GM18868 (cell line): ENCODE measurements around the gene SLC6A11.

Experiments
- ATAC-seq: cut with Tn5 transposase; IDR thresholded peaks from one replicate; pipeline ENCODE4 v1.9.1; 2021; ENCODE audit warnings: mild to moderate bottlenecking, moderate library complexity; ENCODE audit not compliant: unreplicated experiment

The SLC6A11 gene

DNA sequence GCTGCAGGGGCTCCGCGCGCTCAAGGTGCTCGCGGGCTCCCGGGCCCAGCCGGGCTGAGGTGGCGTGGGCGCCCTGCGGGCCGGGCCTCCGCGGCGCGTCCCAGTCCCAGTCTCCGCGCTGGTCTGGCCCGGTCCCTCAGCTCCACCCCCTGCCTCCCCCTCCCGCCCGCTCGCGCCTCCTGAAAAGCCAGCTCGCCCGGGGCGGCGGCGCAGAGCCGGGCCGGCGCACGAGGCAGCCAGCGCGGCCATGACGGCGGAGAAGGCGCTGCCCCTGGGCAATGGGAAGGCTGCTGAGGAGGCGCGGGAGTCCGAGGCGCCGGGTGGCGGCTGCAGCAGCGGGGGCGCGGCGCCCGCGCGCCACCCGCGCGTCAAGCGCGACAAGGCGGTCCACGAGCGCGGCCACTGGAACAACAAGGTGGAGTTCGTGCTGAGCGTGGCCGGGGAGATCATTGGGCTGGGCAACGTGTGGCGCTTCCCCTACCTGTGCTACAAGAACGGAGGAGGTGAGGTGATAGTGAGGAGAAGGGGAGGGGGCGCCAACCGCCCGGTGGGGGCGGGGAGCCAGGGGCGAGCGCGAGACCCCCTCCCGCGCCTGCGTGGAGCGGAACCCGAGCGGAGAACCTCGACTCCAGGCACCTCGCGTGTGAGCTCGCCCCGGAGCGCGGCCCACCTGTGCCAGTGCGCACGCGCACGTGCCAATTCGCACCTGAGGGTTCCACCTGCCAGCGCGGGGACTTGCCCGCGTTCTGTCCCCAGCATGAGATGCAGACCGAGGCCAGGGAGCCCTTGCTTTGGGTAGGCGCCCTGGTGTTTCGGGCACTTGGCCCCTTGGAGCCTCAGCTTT is at the start of gene SLC6A11:
Gene SLC6A11 (plus strand): TSS at position 210 of the 844 bp plus-strand sequence. CDS start 38 bp downstream, at position 248.
- ATAC-seq, result no peak

DNA sequence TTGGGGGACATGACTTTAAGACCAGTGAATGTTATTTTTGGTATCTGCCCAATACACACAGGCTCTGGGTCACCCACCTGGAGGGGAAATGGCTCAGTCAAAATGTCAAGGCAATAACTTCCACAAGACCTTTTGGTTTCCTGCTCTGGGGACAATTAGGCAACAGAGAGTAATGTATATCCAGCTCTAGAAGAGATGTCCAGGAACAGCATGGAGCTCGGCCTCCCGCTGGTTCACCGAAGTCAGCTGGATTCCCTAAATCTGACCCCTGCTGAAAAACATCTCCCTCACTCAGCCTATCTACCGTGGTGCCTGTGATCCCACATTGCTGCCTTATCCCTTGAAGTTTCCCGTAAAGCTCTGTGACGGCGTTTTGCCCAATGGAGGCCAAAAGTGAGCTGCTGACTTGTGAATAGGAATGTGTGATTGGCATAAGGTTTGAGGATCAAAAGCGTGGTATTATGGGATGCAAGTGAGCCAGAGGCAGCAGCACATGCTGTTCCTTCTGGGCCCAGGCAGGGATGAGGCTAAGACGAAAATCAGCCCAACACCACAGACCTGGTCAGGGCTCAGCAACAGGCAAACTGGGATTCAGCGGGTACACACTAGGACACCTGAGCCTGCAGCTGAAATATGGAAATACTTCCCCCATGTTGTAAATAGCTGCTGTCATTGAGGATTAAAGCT is 47.2 kb upstream of the SLC6A11 start:
- no peak for ATAC-seq

DNA sequence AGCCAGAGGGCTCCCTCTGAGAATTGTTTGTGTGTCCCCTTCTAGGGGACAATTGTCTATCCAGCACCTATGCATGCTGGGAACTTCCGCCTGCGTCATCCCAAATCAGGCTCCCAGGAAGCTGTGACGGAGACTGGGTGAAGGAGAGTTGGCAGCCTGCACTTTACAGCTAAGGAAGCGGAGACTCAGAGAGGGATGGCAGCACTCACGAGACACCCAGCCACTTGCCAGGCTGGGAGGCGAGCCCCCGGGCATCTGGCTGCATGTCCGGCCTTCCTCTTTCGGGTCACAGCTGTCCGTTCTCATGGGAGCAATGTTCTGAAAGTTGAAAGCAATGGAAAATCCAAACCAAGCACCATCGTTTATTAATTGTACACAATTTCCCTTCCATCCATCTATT is 45.5 kb upstream of the SLC6A11 start:
- ATAC-seq, result no peak

DNA sequence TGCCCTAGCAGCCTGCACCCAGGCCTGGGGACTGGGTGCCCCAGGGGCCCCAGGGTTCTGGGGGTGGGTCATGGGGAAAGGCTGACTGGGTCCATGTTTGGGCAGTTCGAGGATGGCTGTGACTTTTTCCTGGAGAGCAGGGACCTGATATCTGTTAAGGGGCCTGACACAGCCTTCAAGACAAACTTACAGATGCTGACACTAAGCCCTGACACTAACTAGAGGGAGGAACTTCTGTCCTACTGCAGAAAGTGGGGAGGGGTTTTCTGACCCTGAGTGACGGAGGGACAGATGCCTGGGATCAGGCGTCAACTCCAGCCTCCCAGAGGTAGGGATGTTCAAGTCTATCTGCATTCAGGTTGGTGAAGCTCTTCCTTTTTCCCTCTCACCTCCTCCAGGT is 45.0 kb upstream of the SLC6A11 start:
- no peak for ATAC-seq

DNA sequence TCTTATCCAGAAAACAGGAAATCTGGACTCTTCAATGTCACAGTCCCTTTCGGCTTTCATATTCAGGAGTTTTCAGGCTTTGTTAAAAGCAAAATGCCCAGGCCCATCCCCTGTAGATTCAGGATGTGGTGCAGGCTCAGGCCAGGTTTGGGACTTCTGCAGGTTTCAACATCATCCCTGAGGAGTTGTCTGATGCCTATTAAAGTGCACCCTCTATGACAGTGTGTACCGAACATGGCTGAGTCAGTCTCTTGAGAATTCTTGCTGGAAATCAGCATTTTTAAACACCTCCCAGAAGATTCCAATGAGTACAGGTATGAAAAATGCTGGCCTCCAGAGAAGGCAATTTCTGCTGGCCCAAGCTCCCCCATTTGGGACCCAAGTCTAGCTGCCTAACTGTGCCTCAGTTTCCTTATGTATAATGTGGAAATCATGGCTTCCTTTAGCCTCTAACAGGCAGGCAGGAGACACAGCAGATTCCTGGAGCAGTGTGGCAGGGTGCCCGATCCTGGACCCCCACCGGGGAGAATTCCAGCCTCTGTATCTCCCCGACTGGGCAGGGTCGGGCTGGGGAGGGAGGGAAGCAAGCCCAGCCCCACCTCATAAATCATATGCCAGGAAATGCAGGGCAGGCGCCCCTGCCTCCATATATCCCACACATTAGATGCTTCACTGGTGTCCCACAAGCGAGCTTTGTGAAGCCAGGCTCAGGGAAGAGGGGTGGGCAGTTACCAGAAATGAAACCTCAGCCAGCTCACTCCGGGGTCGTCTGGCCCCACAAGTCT is 44.4 kb upstream of the SLC6A11 start:
- ATAC-seq, result no peak

DNA sequence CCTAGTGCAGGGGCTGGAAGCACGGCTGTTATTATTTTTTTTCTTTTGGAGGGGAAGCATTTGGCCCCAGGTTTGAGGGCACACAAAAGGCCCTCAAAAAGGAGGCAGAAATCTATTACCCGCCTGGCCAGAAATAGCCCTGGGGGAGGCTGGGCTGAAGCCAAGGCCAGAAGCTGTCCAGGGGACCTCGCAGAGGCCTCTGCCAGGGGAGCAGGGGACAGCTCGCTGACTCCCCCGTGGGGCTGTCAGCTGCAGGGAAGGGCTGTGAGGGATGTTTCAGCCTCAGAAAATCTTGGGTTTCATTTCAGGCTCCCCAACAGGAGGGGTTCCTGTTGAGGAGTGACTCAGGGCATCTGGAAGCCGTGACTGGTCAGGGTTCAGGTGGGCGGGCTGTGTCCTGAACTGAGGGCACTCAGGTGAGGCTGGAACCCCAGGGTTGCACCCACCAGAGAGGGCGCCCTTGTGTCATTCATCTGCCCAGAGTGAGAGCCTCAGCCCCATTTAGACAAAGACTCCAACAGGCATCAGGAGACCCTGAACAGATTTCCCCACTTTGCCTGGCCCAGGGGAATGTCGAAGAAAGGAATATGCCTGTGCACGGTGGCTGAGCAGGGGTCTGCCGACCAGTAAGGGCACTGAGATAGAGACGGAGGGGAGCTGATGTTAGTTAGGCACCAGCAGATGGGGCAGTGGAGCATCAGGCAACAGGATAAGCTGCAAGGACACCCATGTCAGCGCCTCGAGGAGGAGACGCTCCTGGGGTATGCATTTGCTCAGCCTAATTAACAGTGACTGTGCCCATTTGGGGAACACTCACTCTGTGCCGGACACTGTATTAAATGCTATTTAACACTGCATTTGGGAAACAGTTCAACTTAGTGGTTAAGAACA is 43.5 kb upstream of the SLC6A11 start:
- ATAC-seq, result no peak

DNA sequence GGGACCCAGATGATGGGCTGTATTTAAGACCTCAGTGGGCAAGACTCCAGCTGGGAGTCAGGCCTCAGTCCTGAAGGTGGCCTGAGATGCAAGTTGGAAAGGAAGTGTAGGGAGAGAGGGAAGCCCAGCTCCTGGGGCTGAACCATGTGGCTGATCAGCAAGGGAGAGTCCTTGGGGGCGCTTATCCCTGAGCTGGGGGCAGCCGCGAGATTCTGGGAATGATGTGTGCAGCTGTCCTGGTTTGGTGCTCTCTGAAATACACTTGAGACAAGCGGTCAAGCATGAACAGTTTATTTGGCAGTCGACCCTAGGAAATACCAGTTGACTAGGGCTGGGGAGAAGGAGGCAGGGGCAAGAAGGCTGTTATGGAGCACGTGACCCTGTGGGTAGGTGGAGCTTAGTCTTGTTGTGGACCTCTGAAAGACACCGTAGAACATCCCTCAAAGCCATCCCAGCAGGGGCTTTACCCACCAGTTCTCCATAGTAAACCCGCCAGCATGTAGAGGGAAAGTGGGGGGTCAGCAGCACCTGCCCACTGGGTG is 41.8 kb upstream of the SLC6A11 start:
- ATAC-seq, result no peak

DNA sequence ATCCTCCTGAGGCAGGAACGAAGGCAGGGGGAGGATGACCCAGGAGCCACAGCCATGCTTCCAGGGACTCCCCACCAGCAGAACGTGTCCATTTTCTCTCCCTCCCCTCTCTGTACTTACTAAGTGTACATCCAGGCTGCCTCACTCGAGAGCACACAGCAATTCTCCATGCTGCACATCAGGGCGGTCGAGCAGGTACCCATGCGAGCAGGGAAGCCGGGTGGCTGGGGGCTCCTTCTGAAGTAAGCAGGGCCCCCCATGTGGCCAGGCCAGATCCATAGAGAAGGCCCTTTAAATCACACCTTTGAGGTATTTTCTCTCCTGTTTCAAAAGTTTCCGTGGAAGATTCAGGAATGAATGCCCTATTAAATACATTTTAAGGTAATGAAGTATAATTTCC is 41.2 kb upstream of the SLC6A11 start:
- no peak for ATAC-seq

DNA sequence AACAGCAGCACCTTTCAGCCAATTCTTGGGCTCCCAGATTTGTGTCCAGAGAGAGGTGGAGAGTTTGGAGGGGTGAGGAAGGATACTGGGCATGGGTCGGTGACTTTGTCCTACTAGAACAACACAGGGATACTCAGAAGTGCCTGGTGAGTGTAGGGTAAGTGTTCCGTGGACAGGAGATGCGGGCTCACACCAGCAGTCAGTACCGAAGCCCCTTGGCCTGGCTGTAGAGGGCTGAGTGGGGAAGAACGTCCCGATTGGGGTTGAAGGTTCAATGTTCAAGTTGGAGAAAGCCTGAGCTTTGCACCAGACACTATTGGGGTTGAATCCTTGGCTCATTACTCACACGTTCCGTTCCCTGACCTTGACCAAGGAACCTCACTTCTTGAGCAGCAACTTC is 40.8 kb upstream of the SLC6A11 start:
- no peak for ATAC-seq

DNA sequence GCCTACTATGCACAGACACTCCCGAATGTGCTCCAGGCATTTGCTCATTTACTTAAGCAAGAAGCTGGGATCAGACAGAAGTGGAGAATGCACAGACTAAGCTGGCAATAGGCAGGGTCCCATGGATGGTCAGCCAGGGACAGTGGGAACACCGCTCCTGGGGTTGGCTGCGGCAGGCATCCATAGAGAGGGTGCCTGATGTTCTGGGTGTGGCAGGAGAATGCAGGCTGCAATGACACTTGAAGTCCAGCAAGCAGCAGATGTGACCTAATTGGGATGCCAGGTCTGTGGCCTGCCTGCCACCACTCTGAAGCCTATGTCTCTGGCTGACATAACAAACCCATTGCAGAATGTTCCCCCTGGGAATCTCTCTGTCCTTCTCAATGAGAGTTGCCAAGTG is 40.2 kb upstream of the SLC6A11 start:
- ATAC-seq, result no peak

DNA sequence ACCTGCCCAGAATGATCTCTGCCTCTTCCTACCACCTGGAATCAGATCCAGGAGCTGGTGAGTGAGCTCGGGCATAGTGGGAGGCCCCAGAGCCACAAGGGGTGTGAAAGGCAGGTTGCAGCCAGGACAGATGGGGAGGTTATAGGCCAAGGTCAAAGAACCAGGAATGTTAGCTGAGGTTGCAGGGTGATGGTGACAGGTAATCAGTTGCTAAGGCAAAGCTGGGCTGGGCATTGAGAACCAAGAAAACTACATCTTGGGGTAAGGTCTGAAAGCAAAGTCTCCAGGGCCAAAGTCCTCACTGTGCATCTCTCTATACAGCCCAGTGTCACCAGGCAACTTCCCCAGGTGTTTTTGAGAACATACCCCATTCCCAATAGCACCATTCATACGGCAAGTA is 38.4 kb upstream of the SLC6A11 start:
- no peak for ATAC-seq

DNA sequence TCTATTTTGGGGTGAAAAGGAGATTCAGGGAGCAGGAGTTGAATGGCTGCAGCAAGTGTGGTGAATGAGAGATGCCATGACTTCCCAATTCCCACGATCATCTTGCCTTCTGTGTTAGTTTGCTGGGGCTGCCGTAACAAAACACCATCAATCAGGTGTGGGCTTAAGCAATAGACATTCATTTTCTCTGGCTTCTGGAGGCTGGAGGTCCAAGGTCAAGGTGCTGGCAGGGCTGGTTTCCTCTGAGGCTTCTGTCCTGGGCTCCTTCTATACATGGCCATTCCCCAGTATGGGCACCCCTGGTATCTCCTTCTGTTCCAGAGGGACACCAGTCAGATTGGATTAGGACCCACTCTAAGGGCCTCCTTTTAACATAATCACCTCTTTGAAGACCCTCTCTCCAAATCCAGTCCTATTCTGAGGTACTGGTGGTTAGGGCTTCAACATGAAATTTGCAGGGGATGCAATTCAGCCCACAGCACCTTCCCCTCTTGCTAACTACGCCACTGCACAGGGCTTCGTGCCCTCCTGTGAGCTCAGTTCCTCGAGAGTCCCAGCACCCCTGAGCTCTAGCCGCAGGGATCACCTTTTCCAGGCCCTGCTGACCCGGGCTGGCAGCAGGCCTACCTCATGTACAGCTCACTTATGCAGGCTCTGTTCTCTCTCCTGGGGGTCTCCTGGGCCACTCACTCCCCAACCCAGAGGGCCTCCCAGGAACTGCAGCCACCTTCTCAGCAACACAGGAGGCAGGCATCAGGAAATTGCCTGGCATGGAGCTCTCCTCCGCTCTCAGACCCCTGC is 37.3 kb upstream of the SLC6A11 start:
- ATAC-seq, result no peak

DNA sequence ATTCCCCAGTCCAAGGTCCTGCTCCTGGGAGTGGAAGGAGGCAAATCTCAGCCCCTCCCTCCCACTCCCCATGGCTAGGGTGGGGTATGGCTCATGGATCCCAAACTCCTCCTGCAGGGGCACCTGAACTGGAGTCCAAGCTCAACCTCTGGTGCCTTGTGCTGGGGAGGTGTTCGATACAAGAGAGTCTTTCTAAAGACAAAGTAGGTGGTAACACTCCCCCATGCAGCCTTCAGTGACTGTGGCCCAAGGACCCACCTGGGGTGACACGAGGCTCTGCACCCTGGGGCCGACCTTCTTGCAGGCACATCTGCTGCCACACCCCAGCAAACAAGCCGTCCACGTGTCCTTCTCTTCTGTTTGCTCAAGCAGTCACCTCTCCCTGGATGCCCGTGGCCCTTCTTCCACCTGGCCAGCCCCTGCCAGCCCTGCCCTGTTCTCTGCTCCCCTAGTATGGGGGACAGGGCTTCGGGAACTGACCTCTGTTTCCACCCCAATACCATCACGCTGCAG is 36.7 kb upstream of the SLC6A11 start:
- no peak for ATAC-seq

DNA sequence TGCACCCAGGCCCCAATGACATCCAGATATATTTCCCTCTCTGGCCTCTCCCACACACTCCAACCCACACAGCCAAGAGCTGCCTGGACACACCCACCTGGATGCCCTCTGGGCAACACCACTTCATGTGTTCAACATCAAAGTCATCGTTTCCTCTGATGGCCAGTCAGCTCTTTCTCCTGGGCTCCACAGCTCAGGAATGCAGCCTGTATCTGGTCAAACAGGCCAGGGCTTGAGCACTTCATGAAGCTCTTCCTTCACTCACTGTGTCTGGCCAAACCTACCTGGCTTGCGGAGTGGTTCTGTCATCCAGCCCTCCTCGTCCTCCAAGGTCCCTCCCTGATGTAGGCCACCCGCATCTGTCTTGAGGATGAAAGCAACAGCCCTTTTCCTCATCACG is 35.8 kb upstream of the SLC6A11 start:
- ATAC-seq, result no peak

DNA sequence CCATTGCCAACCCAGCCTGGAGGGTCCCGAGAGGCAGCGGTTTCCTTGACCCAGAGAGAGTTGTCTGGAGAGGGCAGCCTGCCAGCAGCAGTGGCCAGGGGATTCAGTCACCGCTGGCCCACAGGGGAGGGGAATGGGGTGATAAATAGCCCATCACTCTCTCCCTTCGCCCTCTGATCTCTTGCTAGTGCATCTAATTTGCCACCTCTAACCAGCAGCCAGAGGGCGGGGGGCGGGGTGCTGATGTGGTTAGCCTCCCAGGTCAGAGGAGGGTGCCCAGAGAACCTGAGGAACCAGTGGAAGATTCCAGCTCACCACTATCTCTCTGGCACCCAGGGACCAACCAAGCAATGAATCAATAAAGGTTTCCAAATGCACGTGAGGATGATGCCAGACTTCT is 35.1 kb upstream of the SLC6A11 start:
- no peak for ATAC-seq

DNA sequence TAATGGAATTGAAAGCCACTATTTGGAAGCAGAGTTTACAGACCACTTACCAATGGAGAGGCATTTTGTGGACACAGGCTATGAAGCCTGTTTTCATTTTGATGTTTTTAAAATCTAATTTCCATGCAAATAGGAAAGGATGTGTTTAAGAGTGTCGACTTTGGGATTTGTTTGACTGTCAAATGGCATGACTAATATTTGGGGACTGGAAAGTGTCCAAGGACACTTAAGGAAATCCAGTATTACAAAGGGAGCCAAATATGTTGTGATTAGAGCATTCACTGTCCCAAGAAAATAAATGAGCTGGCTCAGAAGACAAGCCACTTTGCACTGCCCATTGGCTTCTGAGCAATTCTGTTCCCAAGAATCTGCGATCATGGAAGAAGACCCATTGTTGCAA is 34.0 kb upstream of the SLC6A11 start:
- no peak for ATAC-seq

DNA sequence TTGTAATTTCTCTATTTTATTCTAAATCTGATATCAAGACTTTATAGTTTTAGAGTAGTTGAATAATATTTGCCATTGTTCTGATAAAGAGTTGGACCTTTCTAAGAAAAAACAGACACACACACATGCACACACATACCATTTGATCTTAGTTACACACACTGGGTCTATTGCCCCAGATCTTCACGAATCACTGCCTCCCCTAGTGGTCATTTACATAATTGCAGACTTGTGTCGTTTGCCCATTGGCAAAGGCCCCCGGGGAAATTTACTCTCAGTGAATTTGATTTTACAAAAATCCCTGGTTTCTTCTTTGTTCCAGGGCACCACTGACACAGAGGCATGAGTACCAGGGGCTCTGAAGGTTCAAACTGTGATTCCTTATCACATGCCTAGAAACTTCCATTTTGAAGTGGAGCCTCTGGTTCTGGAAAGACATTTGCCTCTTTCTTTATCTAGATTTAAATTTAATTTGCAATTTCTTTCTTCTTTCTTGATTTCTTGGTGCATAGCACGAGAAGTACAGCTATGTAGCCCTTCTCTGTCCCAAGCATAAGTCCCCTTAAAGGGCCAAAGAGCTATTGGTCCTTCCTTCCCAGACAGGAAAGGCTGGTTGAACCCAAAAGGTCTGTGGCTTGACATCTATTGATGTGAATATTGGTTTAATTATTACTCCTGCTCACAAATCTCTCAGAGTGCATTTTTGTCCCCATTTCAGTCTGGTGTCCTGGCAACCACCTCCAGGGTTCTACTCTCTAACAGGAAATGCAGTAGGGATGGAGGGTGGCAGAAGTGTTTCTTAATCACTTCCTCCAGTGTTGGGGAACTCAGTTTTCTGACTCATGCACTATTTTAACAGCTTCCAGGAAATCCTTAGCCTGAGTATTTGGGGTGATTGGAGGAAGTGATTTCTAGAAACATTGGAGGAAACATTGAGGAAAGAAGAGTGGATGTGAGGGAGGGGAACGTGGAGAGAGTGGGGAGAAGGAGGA is 32.4 kb upstream of the SLC6A11 start:
- no peak for ATAC-seq

DNA sequence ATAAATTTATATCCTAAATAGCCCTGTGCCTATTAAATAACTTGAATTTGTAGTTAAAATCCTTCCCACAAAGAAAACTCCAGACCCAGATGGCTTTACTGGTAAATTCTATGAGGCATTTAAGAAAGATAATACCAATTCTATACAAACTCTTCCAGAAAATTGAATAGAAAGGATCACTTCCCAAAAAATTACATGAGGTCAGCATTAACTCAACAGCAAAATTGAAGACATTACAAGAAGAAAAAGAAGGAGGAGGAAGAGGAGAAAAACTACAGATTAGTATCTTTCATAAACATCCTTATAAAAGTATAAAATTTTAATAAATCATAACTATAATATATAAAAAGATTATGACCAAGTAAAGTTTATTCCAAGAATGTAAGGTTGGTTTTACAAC is 29.4 kb upstream of the SLC6A11 start:
- no peak for ATAC-seq
